Caki2 (cell line): ENCODE data around the gene MCOLN3. TPM values are rescaled to one million over a fixed set of nuclear protein-coding genes. Genes with fewer than 3 reads are reported as not detected.
A peak's percentile ranks its signal among the peaks of the same experiment; 100 is the strongest.
"Not testable (repeated sequence)": the region's sequence is repeated elsewhere in the genome, so short reads cannot be mapped to it uniquely, and the experiment has no call there.

Source experiments
- DNase-seq: peaks from one replicate; pipeline ENCODE4 v3.0.0-alpha.2; 2015; ENCODE audit warnings: low read depth
- in situ Hi-C: cut with HindIII; loops from 2 replicates; pipeline ENCODE4 v1.10.0; 2016; ENCODE audit warnings: low sequenced_read_pairs, low pct_unique_long_range_greater_than_20kb, mixed read lengths
- total RNA-seq: library from RNA; depleted of rRNA; stranded (reverse); fragments of >200 nt; shearing (Covaris generic); gene quantifications from 2 replicates; pipeline ENCODE4 v1.2.3, GENCODE V29; 2014; ENCODE audit warnings: low replicate concordance

Gene MCOLN3
- total RNA-seq, 1 experiment from 2014 or later, result 1.0 TPM

DNA sequence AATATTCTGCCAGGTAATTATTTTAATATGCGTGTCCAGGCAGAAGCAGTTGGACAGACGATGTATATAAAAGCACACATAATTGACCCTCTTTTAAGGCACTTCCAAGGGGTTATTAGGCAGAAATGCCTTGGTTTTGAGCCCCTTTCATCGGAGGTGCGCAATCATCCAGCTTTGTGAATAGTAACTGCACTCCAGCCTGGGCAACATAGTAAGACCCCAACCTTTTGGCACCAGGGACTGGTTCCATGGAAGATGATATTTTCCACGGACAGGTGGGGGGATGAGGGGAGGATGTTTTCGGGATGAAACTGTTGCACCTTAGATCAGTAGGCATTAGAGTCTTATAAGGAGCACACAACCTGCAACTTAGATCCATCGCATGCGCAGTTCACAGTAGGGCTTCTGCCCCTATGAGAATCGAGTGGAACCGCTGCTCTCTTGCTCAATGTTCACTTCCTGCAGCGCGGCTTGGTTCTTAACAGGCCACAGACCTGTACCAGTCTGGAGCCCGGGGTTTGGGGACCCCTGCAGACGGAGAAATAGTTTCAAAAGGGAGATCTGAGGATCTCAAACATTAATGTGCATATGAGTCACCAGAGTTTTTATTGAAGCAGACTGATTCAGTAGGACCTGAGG is 49.5 kb downstream of the MCOLN3 start:
- in situ Hi-C loops, result no loop called here
- no peak for DNase-seq

DNA sequence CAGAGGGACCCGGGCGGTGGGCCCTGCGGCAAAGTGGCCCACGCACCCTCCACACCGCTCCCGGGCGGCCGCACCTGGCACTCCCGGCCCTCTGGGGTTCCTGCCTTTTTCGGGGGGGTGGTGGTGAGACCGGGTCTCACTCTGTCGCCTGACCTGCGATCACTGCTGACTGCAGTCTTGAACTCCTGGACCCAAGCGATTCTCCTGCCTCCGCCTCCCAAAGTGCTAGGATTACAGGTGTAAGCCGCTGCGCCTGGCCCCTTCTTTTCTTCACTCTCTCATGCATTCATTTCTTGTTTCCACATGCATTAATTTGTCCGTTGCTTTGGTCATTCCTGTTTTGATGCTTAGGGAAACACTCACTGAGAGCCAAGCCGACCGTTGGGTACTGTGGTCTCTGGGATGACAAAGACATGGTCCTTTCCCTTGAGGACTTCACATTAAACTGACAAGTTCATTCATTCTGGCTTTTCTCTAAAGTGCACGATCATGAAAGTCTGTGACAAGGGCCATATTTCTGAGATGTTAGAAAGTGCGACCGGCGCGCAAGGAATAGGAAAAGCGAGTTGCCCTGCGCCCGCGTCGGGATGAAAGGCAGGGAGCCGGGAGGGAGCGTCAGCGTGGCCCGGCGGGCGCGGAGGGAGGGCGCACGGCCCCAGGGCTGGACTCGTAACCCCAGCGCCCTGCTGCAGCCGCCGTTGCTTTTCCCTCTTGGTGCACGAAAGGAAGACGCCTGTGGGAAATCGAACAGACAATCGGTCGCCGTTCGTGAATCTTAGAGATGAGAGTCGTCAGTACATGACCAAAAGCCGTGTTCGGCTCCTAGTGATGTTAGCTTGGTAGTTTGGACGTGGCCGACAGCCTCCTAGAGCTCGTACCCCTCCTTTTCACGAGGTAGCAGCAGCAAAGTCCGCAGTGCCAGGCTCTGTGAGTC is 50.4 kb downstream of the MCOLN3 start:
- in situ Hi-C loops, result no loop called here
- no peak for DNase-seq

DNA sequence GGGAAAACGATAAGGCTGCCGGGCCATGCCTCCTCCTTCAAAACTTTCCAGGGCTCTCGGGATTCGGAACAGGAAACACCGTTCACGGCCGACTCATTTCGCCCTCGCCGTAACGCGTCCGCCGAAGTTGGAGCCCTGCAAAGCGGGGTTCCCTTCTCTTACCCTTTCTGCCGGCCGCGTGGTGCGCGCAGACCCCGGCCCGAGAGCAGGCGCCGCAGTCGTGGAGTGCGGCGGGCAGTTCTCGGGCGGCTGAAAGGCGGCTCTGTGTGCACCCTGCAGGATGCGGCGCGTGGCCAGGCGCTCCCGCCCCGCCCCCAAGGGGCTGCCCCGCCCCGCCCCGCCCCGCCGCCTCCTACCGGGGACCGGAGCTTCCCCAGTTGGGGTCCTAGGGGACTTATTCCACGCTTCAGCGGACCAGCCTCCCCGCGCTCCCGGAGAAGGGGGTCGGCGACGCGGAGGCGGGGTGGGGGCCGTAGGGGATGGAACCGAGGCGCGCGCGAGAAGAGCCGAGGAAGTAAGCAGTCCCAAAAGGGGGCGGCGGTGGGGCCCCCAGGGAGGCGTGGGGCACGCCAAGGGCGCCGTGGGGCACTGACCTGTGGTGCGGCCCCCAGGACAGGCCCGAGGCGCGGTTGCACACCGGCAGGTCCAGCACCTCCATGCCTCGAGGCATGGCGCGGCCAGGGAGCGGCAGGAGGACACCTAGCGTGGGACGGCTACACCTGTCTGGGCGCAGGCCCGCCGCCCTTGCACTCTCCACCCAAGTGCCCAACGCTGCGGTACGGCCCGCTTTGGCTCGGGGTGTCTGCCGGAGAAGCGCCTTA is 51.2 kb downstream of the MCOLN3 start, which contains the start of gene MCOLN2:
TSS of gene MCOLN2 (minus strand) at position 268 of the 821 bp plus-strand sequence. CDS start at position 27, 241 bp downstream.
- in situ Hi-C loops, result no loop called here

GRCh38 chr1:84995484-84996334 is 52.6 kb downstream of the MCOLN3 start:
- in situ Hi-C loops, result no loop called here
- no peak for DNase-seq

More for the DNA sequence above, 51.2 kb downstream of the MCOLN3 start, which contains the start of gene MCOLN2:
- DNase-seq, result peak; percentile 11

- DNase-seq, result no peak
- in situ Hi-C loops, result no loop called here
Measured at GRCh38 chr1:84991097-84991920, 57.0 kb downstream of the MCOLN3 start.

DNA sequence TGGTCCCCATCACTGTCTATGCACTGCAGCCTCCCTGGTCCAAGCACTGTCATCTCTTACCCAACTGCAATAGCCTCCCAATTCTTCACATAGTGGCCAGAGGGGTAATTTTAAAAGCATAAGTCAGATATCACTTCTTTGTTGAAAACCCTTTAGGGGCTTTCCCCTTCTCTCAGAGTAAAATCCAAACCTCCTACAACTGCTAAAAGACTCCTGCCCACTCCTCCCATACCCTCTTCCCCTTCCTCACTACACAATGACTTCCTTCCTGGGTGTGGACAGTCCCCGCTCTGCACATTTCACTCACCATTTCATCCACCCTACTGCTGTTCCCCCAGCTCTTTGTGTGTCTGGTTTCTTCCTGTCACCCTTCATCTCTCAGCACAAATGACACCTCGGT is 59.7 kb downstream of the MCOLN3 start:
- in situ Hi-C loops, result no loop called here
- no peak for DNase-seq

GRCh38 chr1:84986561-84986960 is 61.7 kb downstream of the MCOLN3 start:
- in situ Hi-C loops, DNase-seq: not testable (repeated sequence)

DNA sequence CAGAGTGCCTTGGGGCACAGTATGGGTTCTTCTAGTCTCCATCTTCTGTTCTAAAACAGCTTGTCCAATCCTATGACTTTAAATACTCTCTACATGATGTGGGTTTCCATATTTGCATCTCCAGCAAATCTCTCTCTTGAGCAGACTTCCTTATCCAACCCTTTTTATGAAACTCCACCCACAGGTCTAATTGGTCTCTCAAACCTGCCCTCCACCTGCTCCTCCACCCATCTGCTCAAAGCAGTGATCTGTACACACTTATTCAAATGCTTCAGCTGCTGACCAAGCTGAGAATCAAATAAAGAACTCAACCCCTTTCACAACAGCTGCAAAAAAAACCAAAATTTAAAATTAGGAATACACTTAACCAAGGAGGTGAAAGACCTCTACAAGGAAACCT is 62.9 kb downstream of the MCOLN3 start:
- no peak for DNase-seq

DNA sequence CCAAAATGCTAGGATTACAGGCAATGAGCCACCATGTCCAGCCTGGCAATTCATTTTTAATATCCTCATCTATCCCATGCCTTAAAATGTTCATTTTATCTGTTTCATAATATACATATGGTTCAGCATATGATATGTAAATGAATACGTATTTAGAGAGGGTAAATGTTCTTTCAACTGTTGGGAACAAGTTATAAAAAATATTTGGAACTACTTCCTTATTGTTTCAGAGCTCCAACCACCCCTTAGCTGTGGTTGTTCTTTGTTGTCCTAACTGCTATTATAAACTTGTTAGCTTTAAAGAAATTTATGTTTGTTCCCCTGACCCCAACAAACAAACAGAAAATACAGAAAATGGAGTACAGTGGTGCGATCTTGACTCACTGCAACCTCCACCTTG is 65.9 kb downstream of the MCOLN3 start:
- in situ Hi-C loops, result no loop called here
- DNase-seq, result no peak

More for the DNA sequence above, 62.9 kb downstream of the MCOLN3 start:
- in situ Hi-C loops, result no loop called here

DNA sequence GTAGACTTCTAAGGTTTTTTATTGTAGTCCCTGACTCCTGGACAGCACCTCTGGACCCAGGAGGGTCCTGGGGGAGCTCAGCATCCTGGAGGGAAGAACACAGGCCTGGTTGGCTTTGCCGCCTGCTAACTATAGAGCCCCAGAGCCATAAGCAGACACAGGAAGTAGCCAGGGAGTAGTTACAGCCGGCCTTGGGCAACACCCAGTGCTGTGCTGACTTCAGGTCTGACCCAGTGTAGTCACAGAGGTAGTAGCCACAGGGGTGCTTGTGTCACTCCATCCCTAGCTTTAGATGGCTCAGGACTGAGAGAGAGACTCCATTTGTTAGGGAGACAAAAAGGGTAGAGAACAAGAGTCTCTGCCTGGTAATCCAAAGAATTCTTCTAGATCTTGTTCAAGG is 73.3 kb downstream of the MCOLN3 start:
- in situ Hi-C loops, result no loop called here
- DNase-seq, result no peak

- in situ Hi-C loops, result no loop called here
- no peak for DNase-seq
Measured at GRCh38 chr1:84973498-84974334, 74.6 kb downstream of the MCOLN3 start.

DNA sequence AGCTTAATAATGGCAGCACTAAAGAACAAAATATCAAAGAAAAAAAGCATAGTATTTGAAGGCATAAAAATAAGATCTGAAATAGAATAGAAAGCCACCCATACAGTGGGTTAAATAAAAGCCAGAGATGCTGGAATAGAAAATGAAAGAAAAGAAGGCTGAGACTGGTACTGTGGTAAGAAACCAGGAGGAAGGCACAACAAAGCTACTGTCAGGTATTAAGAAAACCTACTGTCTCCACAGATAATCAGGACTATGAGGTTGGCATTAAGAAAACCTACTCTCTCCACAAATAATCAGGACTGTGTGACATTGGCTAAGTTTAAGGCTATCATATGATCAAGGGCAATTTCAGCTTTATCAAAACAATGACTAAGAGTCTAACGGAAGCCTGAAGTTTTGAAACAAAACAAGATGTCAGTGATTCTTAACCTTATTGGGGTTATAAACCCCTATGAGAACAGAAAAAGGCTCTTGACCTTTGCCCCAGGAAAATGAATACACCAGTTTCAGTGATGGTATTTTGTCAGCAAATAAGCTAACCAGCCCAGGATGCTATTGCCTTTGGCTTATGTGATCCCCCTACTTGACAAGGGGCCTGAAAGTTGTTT is 75.8 kb downstream of the MCOLN3 start:
- in situ Hi-C loops, result no loop called here
- DNase-seq, result peak; percentile 46

DNA sequence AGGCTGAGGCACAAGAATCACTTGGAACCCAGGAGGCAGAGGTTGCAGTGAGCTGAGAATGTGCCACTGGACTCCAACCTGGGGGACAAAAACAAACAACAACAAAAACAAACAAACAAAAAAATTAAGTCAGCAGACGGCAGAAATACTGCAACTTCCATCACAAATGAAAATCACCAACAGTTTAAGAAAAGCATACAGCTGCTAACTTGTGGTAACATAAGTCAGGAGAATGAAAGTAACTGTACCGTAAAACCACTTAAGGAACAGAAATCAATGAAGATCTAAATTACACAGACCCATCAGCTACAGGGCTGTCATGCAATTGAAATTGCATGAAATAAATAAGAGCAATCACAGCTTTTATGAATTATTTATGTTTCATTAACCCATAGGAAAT is 76.3 kb downstream of the MCOLN3 start:
- no peak for DNase-seq
- in situ Hi-C loops, result no loop called here

DNA sequence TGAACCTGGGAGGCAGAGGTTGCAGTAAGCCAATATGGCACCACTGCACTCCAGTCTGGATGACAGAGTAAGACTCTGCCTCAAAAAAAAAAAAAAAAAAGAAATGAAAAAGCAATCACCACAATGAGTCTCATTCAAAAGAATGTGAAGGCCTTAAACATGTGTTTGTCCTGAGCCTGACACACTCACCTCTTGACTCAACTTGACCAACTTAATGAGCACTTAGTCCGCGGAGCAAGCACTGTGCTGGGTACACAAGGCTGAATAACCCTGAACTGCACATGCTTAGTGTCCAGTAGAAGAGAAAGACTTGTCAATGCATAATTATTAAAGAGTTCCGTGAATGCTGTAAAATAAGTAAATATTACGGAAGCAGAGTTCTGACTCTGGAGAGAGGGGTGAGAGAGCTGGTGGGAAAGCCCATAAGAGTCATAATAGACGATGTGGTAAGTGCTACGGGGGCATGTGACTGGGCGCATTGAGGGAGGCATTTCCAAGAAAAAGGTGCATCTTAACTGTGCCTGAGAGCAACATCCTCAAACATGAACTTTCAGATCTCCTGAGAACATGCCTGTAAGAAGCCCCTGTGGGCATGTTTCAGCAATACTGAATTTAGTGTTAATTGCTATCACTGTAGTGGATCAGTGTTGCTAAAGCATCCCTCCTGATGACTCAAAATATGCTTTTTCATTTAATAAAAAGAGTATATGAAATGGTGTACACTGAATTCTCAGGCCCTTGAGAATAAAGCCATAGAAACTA is 78.6 kb downstream of the MCOLN3 start:
- DNase-seq, result no peak
- in situ Hi-C loops, result no loop called here

- in situ Hi-C loops, result no loop called here
- DNase-seq, result no peak
Measured at GRCh38 chr1:84968865-84969264, 79.4 kb downstream of the MCOLN3 start.
